Activated CD4-positive, alpha-beta memory T cell treated with anti-CD3 and anti-CD28 coated beads for 36 hours (primary cell): ENCODE measurements around the gene APOL1. TPM values are rescaled to one million over a fixed set of nuclear protein-coding genes. Genes with fewer than 3 reads are reported as not detected.

Experiments used
- CTCF ChIA-PET: fragments of 350-600 bp; sonication (Branson Sonifier 250); formaldehyde crosslinking; loops from one replicate; lab custom pipeline; 2021; ENCODE audit warnings: antibody characterized with exemption, inconsistent platforms; lab: Charles Lee
- POLR2A ChIA-PET: fragments of 350-600 bp; sonication (Branson Sonifier 250); formaldehyde crosslinking; loops from one replicate; lab custom pipeline; 2021; ENCODE audit warnings: antibody characterized with exemption; lab: Charles Lee
- DNase-seq: peaks from one replicate; pipeline ENCODE4 v3.0.0-alpha.2; 2020
- H3K27ac Mint-ChIP-seq: one replicate; pipeline ENCODE4 v1.8.0; 2021; ENCODE audit warnings: mixed read lengths
- H3K27me3 Mint-ChIP-seq: one replicate; pipeline ENCODE4 v1.8.0; 2021; ENCODE audit warnings: mixed read lengths
- H3K36me3 Mint-ChIP-seq: one replicate; pipeline ENCODE4 v1.8.0; 2021; ENCODE audit warnings: mixed read lengths
- H3K4me1 Mint-ChIP-seq: one replicate; pipeline ENCODE4 v1.8.0; 2021; ENCODE audit warnings: low read depth, mixed read lengths
- H3K4me3 Mint-ChIP-seq: one replicate; pipeline ENCODE4 v1.8.0; 2021; ENCODE audit warnings: mild to moderate bottlenecking, mixed read lengths
- H3K9me3 Mint-ChIP-seq: one replicate; pipeline ENCODE4 v1.8.0; 2021; ENCODE audit warnings: mixed read lengths
- intact Hi-C: fragments of 100-400 bp; cut with micrococcal nuclease; formaldehyde crosslinking; loops from one replicate; pipeline ENCODE4 v1.15.1; 2023
- microRNA-seq: library from miRNA; unstranded; fragments of <30 nt; microRNA quantifications from one replicate; pipeline ENCODE4 v1.2.0, GENCODE V29; 2022; ENCODE audit warnings: borderline number of aligned reads, borderline microRNAs expressed, borderline replicate concordance
- total RNA-seq, 2 experiments: library from RNA; stranded (reverse); gene quantifications; one replicate each; pipeline ENCODE4 v1.2.3, GENCODE V29; 2021

Gene APOL1
- total RNA-seq, 2 experiments from 2014 or later, result 44.7 to 46.3 TPM

DNA sequence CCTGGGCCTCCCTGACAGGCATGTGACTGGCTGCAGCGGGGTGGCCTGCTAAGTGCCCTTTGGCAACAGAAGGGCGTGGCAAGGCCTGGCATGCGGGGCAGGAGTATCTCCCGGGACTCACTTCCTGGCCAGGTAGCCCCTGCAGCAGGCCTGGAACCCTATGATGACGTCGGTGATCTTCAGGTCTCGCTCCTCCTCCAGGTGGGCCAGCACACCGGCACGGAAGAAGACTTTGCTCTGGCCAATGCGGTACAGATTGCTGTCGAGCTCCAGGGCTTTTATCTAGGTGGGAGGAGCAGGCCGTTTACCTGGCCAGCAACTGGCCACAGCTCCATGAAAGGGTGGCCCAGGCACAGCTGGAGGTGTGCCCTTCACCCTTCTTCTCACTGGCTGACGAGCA, 50.9 kb downstream of the APOL1 start:
- intact Hi-C loops, result no loop called here
- H3K27ac Mint-ChIP-seq, result peak overlapping the region; percentile 54
- POLR2A ChIA-PET, result no interaction called here
- no peak for DNase-seq
- peaks cover 10% of the 10 kb centered on the region for H3K4me1 Mint-ChIP-seq
- no peak overlapping the region for H3K4me3 Mint-ChIP-seq
- H3K36me3 Mint-ChIP-seq, result peaks cover 71% of the 10 kb centered on the region
- no peaks in the 10 kb centered on the region for H3K27me3 Mint-ChIP-seq
- CTCF ChIA-PET, result interaction anchor here (0.6 to 1.1 kb wide), 2 partner anchors 148 to 166 kb away, joined by 3 to 4 read pairs; no protein-coding TSS in a partner anchor
- no peaks in the 10 kb centered on the region for H3K9me3 Mint-ChIP-seq

- ChIA-PET CTCF (interaction anchor here (0.6 to 1.1 kb wide), 3 partner anchors 9 to 166 kb away, joined by 3 to 4 read pairs (median 3); no protein-coding TSS in a partner anchor), POLR2A (no interaction called here)
- Mint-ChIP-seq H3K4me3 (no peak overlapping the region), H3K36me3 (peaks cover 70% of the 10 kb centered on the region), H3K9me3 (no peaks in the 10 kb centered on the region), H3K4me1 (peaks cover 10% of the 10 kb centered on the region), H3K27ac (peak overlapping the region; percentile 54), H3K27me3 (no peaks in the 10 kb centered on the region)
- intact Hi-C loops, result no loop called here
- no peak for DNase-seq
Measured at GRCh38 chr22:36304429-36304828, 51.5 kb downstream of the APOL1 start.

- ChIA-PET CTCF (interaction anchor here (1.0 kb wide), 1 partner anchor 181 kb away, joined by 3 read pairs; no protein-coding TSS in a partner anchor), POLR2A (interaction anchor here (0.5 to 1.4 kb wide), 2 partner anchors 13 to 24 kb away, joined by 4 to 5 read pairs; no protein-coding TSS in a partner anchor)
- no peak overlapping the region for H3K4me3 Mint-ChIP-seq
- H3K4me1 Mint-ChIP-seq, result peaks cover 9% of the 10 kb centered on the region
- DNase-seq, result no peak
- no peaks in the 10 kb centered on the region for H3K27me3 Mint-ChIP-seq
- intact Hi-C loops, result no loop called here
- no peaks in the 10 kb centered on the region for H3K9me3 Mint-ChIP-seq
- peaks cover 68% of the 10 kb centered on the region for H3K36me3 Mint-ChIP-seq
- H3K27ac Mint-ChIP-seq, result peak overlapping the region; percentile 39
Measured at GRCh38 chr22:36305813-36306212, 52.9 kb downstream of the APOL1 start.

GRCh38 chr22:36306227-36306626, 53.3 kb downstream of the APOL1 start:
- H3K27me3 Mint-ChIP-seq, result no peaks in the 10 kb centered on the region
- no peak overlapping the region for H3K27ac Mint-ChIP-seq
- peaks cover 65% of the 10 kb centered on the region for H3K36me3 Mint-ChIP-seq
- POLR2A ChIA-PET, result interaction anchor here (1.0 to 1.4 kb wide), 2 partner anchors 13 to 200 kb away, joined by 3 to 4 read pairs; partner anchors contain the start of gene FOXRED2
- CTCF ChIA-PET, result interaction anchor here (1.0 to 2.1 kb wide), 3 partner anchors 19 to 180 kb away, joined by 3 to 7 read pairs (median 3); no protein-coding TSS in a partner anchor
- H3K9me3 Mint-ChIP-seq, result no peaks in the 10 kb centered on the region
- intact Hi-C loops, result no loop called here
- H3K4me3 Mint-ChIP-seq, result no peak overlapping the region
- H3K4me1 Mint-ChIP-seq, result peaks cover 7% of the 10 kb centered on the region
- no peak for DNase-seq

DNA sequence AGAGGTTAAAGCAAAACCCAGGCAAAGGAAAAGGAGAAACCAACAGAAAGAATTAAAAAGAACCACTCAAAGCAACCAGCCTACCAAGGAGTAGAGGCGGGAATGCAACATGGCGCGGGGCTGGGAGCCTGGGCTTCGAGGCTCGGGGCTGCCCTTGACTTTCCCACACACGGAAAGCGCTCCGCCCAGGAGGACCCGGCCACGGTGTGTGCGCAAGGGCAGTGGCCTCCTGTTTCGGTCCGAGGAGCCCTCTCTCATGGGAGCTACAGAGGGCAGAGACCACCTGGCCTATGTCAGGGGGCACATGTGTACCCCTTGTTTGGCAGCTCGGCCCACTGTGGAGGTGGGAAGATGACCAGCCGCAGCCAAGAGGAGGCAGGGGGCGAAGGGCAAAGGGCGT, 55.9 kb downstream of the APOL1 start:
- DNase-seq, result no peak
- H3K4me3 Mint-ChIP-seq, result no peak overlapping the region
- H3K9me3 Mint-ChIP-seq, result no peaks in the 10 kb centered on the region
- H3K27me3 Mint-ChIP-seq, result no peaks in the 10 kb centered on the region
- peaks cover 71% of the 10 kb centered on the region for H3K36me3 Mint-ChIP-seq
- H3K4me1 Mint-ChIP-seq, result peaks cover 2% of the 10 kb centered on the region
- H3K27ac Mint-ChIP-seq, result no peak overlapping the region
- ChIA-PET CTCF (no interaction called here), POLR2A (interaction anchor here (0.8 kb wide), 1 partner anchor 15 kb away, joined by 3 read pairs; no protein-coding TSS in a partner anchor)
- intact Hi-C loops, result no loop called here

- Mint-ChIP-seq H3K36me3 (peaks cover 62% of the 10 kb centered on the region), H3K4me3 (no peak overlapping the region), H3K27ac (peak overlapping the region; percentile 54)
Measured at GRCh38 chr22:36311386-36312085, 58.6 kb downstream of the APOL1 start.

DNA sequence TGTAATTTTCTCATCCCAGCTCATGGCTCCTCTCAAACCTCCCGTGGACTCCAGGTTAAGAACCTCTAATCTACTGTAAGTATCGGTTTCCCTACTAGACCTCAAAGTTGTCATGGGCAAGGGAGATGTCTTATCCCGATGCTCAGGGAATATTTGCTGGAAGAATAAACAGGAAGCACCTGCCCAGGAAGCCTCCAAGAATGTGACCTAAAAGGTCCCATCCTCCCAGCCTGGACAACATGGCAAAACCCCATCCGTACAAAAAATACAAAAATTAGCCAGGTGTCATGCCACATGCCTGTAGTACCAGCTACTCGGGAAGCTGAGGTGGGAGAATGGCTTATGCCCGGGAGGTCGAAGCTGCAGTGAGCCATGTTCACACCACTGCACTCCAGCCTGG, 62.4 kb downstream of the APOL1 start:
- Mint-ChIP-seq H3K4me1 (no peaks in the 10 kb centered on the region), H3K4me3 (no peak overlapping the region), H3K27ac (peak overlapping the region; percentile 3), H3K27me3 (no peaks in the 10 kb centered on the region), H3K9me3 (no peaks in the 10 kb centered on the region), H3K36me3 (peaks cover 74% of the 10 kb centered on the region)
- intact Hi-C loops, result no loop called here
- ChIA-PET CTCF (interaction anchor here (3.3 kb wide), 1 partner anchor 13 kb away, joined by 21 read pairs; no protein-coding TSS in a partner anchor), POLR2A (no interaction called here)
- DNase-seq, result no peak

More at GRCh38 chr22:36311386-36312085, 58.6 kb downstream of the APOL1 start:
- H3K9me3 Mint-ChIP-seq, result no peaks in the 10 kb centered on the region
- POLR2A ChIA-PET, result interaction anchor here (1.2 kb wide), 1 partner anchor 20 kb away, joined by 3 read pairs; no protein-coding TSS in a partner anchor
- peaks cover 2% of the 10 kb centered on the region for H3K4me1 Mint-ChIP-seq
- intact Hi-C loops, result no loop called here
- no peak for DNase-seq
- H3K27me3 Mint-ChIP-seq, result no peaks in the 10 kb centered on the region
- CTCF ChIA-PET, result interaction anchor here (1.1 to 2.2 kb wide), 3 partner anchors 10 to 160 kb away, joined by 3 to 14 read pairs (median 9); no protein-coding TSS in a partner anchor

GRCh38 chr22:36316419-36316818, 63.5 kb downstream of the APOL1 start:
- CTCF ChIA-PET, result no interaction called here

More at GRCh38 chr22:36316419-36316818, 63.5 kb downstream of the APOL1 start:
- Mint-ChIP-seq H3K27me3 (no peaks in the 10 kb centered on the region), H3K36me3 (peaks cover 73% of the 10 kb centered on the region), H3K4me3 (no peak overlapping the region), H3K27ac (peak overlapping the region; percentile 36), H3K9me3 (no peaks in the 10 kb centered on the region), H3K4me1 (no peaks in the 10 kb centered on the region)
- DNase-seq, result no peak
- POLR2A ChIA-PET, result no interaction called here
- intact Hi-C loops, result no loop called here

Small RNA genes within 50 kb of the gene (microRNA-seq; reads per million reads assigned to microRNA genes)
- not detected for gene MIR6819

Other genes starting within 250 kb of the APOL1 start
- 1 to 10 TPM; 4.3 to 4.6 TPM for gene RBFOX2, start 224.3 kb upstream of the APOL1 start, total RNA-seq
- 10 to 100 TPM; 63.9 to 66.7 TPM for gene APOL3, start 92.4 kb upstream of the APOL1 start, total RNA-seq
- under 1 TPM; 0.53 to 0.67 TPM for gene APOL4, start 51.3 kb upstream of the APOL1 start, total RNA-seq
- 10 to 100 TPM; 76.4 to 82.9 TPM for gene APOL2, start 13.6 kb upstream of the APOL1 start, total RNA-seq
- gene MYH9, start 134.8 kb downstream of the APOL1 start, total RNA-seq, result 100 to 1,000 TPM; 712 to 720 TPM
- gene TXN2, start 228.5 kb downstream of the APOL1 start, total RNA-seq, result 10 to 100 TPM; 94.3 to 97.0 TPM